ENCODE data around the gene TIMM23. TPM values are rescaled to one million over a fixed set of nuclear protein-coding genes. Genes with fewer than 3 reads are reported as not detected.
"Not testable (repeated sequence)": the region's sequence is repeated elsewhere in the genome, so short reads cannot be mapped to it uniquely, and the experiment has no call there.

Gene TIMM23
- total RNA-seq, 6 experiments from 2014 or later, result 89.2 to 99.3 (median 96.4) TPM

DNA sequence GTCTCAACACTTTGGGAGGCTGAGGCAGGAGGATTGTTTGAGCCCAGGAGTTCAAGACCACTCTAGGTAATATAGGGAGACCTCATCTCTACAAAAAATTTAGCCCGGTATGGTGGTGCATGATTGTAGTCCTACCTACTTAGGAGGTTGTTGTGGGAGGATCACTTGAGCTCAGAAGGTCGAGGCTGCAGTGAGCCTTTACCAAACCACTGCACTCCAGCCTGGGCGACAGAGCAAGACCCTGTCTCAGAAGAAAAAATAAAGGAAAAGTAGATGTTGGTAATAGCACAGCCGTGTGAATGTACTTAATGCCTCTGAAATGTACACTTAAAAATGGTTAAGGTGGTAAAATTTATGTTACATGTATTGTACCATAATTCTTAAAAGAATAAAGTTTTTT lies 25.3 kb downstream of the TIMM23 start:
- Mint-ChIP-seq H3K9me3 (no peaks in the 10 kb centered on the region), H3K36me3 (ENCODE audit: low read depth) (peaks cover 41% of the 10 kb centered on the region), H3K4me1 (ENCODE audit: low read depth) (no peaks in the 10 kb centered on the region), H3K4me3 (no peak overlapping the region), H3K27ac (no peak overlapping the region), H3K27me3 (ENCODE audit: insufficient read depth) (no peaks in the 10 kb centered on the region)
- TF ChIP-seq, protein P1, sequence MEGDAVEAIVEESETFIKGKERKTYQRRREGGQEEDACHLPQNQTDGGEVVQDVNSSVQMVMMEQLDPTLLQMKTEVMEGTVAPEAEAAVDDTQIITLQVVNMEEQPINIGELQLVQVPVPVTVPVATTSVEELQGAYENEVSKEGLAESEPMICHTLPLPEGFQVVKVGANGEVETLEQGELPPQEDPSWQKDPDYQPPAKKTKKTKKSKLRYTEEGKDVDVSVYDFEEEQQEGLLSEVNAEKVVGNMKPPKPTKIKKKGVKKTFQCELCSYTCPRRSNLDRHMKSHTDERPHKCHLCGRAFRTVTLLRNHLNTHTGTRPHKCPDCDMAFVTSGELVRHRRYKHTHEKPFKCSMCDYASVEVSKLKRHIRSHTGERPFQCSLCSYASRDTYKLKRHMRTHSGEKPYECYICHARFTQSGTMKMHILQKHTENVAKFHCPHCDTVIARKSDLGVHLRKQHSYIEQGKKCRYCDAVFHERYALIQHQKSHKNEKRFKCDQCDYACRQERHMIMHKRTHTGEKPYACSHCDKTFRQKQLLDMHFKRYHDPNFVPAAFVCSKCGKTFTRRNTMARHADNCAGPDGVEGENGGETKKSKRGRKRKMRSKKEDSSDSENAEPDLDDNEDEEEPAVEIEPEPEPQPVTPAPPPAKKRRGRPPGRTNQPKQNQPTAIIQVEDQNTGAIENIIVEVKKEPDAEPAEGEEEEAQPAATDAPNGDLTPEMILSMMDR (IDR thresholded peaks at IDR 0.05), result no peak
- DNase-seq, result no peak

DNA sequence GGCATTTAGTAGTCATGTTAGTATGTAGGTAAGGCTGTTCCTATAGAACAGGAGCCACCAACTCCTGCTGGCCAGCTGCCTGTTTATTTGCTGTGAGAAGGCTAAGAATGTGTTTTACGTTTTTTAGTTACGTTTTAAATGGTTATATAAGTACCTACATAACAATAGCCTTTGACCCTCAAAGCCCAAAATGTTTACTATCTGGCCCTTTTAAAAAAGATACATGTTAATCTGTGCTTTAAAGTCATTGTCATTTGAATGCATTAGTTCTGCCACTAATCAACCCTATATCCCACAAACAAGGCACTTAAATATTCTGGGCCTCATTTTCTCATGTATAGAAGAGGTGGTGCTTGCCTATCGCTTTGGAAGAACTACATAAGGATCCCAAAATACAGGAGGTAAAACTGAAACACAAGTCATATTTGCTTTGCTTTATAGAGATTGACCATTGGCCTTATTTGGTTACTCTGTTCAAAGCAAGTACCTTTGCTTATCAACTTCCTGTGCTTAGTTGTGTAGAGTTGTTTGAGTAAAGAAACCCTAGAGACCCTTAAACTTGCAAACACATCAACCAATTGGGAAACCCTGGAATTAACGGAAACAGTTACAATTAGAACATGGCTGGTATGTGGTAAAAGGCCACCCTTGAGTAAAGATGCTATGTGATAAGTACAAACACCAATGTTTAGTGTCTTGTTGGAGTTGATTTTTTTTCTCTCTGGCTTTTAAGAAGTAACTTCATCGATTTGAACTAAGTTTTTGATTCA lies 25.9 kb downstream of the TIMM23 start:
- H3K4me3 Mint-ChIP-seq, result no peak overlapping the region
- no peak for DNase-seq
- no peaks in the 10 kb centered on the region for H3K9me3 Mint-ChIP-seq
- TF ChIP-seq, protein P1 (IDR thresholded peaks at IDR 0.05), result no peak
- H3K4me1 Mint-ChIP-seq (ENCODE audit: low read depth), result peaks cover 2% of the 10 kb centered on the region
- H3K27me3 Mint-ChIP-seq (ENCODE audit: insufficient read depth), result no peaks in the 10 kb centered on the region
- H3K36me3 Mint-ChIP-seq (ENCODE audit: low read depth), result peaks cover 39% of the 10 kb centered on the region
- no peak overlapping the region; the same call in 1 of the 2 replicates for H3K27ac Mint-ChIP-seq

DNA sequence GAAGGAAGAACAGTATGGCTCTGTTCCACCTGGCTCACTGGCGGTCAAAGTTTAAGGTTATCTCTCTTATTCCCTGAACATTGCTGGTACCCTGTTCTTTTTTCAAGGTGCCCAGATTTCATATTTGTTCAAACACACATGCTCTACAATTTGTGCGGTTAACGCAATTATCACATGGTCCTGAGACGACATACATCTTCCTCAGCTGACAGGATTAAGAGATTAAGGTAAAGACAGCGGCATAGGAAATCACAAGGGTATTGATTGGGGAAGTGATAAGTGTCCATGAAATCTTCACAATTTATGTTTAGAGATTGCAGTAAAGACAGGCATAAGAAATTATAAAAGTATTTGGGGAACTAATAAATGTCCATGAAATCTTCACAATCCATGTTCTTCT lies 27.7 kb downstream of the TIMM23 start:
- peaks cover 11% of the 10 kb centered on the region for H3K4me1 Mint-ChIP-seq (ENCODE audit: low read depth)
- not testable (repeated sequence) for H3K4me3 Mint-ChIP-seq; H3K27ac Mint-ChIP-seq; DNase-seq; H3K27me3 Mint-ChIP-seq (ENCODE audit: insufficient read depth); H3K9me3 Mint-ChIP-seq
- peaks cover 40% of the 10 kb centered on the region for H3K36me3 Mint-ChIP-seq (ENCODE audit: low read depth)

DNA sequence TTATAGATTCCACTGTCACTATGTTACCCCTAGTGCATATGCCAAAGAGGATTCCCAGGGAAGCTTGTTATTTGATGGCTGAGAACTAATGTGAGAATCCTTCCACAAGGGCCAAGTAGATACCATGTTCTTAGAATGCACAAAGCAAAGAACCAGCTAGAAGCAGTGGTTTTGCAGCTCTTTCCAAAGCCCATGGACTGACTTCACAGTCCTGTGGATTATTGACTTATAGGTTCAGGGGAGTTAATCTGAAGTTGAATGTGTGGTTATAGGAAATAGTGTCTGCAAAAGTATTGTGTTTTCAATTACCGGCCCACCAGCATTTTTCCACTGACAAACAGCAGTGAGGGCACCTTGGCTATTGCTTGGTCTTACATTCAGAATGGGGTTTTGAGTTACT lies 28.2 kb downstream of the TIMM23 start:
- Mint-ChIP-seq H3K36me3 (ENCODE audit: low read depth) (peaks cover 44% of the 10 kb centered on the region), H3K9me3 (no peaks in the 10 kb centered on the region), H3K4me3 (no peak overlapping the region), H3K27me3 (ENCODE audit: insufficient read depth) (no peaks in the 10 kb centered on the region), H3K27ac (no peak overlapping the region), H3K4me1 (ENCODE audit: low read depth) (peaks cover 17% of the 10 kb centered on the region)
- TF ChIP-seq, protein P1 (IDR thresholded peaks at IDR 0.05), result no peak
- no peak for DNase-seq

DNA sequence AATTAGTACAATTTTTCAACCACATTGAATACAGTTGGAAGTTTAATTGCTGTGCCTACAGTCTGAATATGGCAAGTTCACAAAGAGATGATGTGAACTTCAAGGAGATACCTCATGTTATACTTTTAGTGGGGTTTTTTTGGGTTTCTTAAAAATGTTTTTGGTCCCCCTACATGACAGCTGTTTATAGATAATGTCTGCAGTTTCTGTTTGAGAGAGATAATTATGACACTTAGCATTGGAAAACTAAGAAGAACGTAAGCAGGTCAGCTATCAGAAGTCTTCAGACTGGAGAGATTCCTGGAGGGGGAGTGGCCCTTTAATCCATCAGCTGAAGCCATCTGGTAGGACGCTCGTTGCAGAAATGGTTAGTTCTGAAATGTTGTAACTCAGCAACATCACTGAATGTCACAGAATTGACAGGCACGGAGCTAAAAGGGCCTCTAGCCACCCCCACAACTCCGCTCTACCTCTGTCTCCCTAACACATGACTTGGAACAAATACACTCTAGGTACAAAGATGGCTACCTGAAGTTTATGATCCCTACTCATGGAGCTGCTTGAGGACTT lies 29.0 kb downstream of the TIMM23 start:
- Mint-ChIP-seq H3K27ac (no peak overlapping the region; the same call in none of the 2 replicates), H3K4me3 (no peak overlapping the region), H3K27me3 (ENCODE audit: insufficient read depth) (no peaks in the 10 kb centered on the region), H3K4me1 (ENCODE audit: low read depth) (peaks cover 25% of the 10 kb centered on the region), H3K36me3 (ENCODE audit: low read depth) (peaks cover 44% of the 10 kb centered on the region), H3K9me3 (no peaks in the 10 kb centered on the region)
- TF ChIP-seq, protein P1 (IDR thresholded peaks at IDR 0.05), result no peak
- DNase-seq, result no peak

DNA sequence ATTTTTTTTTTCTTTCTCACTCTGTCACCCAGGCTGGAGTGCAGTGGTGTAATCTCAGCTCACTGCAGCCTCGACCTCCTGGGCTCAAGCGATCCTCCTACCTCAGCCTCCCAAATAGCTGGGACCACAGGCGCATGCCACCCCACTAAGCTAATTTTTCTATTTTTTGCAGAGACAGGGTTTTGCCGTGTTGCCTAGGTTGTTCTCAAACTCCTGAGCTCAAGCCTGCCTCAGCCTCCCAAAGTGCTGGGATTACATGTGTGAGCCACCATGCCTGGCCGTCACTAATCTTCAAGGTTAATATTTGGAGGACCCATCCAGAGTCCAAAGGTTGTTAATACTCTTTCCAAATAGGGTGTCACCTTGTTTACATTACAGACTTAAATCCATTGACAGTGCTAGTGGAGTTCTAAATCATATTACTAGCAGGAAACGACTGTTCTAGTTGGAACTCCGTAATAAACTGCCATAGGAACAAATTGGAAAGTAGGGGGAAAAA lies 29.9 kb downstream of the TIMM23 start:
- H3K4me3 Mint-ChIP-seq; H3K9me3 Mint-ChIP-seq; H3K27me3 Mint-ChIP-seq (ENCODE audit: insufficient read depth); H3K27ac Mint-ChIP-seq; DNase-seq: not testable (repeated sequence)
- peaks cover 34% of the 10 kb centered on the region for H3K4me1 Mint-ChIP-seq (ENCODE audit: low read depth)
- H3K36me3 Mint-ChIP-seq (ENCODE audit: low read depth), result peaks cover 54% of the 10 kb centered on the region
